Stimulated activated naive CD4-positive, alpha-beta T cell treated with Interleukin-2 at 50 U/mL for 16 hours (primary cell): ENCODE data around the gene PNLIPRP2.

ENCODE experiments used
- DNase-seq: peaks from one replicate; lab custom pipeline; 2025; lab: John Stamatoyannopoulos, UW

The PNLIPRP2 gene

DNA sequence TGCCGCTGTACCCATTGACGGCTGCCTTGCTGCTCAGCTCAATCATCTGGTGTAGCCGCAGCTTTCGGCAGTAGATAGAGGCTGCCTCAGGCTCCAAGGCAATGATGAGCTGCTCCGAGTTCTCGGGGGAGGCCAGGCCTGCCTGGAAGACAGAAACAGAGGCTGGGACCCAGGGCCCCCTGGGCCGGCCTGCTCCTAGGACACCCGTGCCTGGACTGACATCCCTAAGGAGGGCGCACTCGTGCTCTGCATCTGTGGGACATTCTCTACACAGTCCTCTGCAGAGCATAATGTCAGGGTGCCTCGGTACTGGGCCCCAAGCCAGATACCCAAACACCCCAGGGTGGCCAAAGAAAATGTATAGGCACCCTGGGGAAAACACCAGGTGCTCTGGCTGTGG lies 63.1 kb downstream of the PNLIPRP2 start:
- no peak for DNase-seq

- DNase-seq, result no peak
Observed at GRCh38 chr10:116684781-116685180, 64.0 kb downstream of the PNLIPRP2 start.

DNA sequence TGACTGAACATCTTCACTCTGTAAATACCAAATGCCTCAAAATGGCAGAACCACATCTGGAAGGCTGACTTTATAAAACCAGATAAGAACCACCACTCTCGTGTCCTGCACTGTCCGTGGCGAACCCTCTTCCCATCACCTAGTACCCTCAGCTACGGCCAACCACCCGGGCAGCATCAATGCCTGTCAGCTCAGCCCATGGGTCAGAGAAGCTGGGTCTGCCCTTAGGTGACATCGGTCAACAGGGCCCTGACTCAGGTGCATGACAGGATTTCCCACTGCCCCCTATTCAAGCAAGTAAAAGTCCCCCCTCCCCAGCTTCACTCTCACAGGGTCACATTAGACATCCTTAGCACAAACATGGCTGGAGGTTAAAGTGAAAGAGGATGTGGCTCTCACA lies 65.1 kb downstream of the PNLIPRP2 start:
- DNase-seq, result no peak

GRCh38 chr10:116686632-116687031 lies 65.9 kb downstream of the PNLIPRP2 start:
- no peak for DNase-seq

DNA sequence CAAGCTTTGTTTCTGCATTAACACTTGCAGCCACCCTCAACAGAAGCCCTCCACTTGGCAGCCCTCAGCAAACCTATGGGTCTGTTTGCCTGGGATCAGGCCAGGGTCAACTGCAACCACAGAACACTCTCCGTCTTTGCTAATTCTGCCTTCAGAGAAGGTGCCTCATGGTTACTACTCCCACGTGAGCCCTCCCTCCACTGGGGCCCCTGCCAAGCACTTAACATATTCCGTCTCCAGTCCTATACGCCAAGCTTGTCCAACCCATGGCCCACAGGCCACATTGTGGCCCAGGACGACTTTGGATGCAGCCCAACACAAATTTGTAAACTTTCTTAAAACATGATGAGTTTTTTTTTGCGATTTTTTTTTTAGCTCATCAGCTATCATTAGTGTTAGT lies 66.9 kb downstream of the PNLIPRP2 start:
- no peak for DNase-seq

GRCh38 chr10:116688241-116688711 lies 67.5 kb downstream of the PNLIPRP2 start:
- DNase-seq, result no peak

GRCh38 chr10:116688741-116689495 lies 68.2 kb downstream of the PNLIPRP2 start:
- no peak for DNase-seq

DNA sequence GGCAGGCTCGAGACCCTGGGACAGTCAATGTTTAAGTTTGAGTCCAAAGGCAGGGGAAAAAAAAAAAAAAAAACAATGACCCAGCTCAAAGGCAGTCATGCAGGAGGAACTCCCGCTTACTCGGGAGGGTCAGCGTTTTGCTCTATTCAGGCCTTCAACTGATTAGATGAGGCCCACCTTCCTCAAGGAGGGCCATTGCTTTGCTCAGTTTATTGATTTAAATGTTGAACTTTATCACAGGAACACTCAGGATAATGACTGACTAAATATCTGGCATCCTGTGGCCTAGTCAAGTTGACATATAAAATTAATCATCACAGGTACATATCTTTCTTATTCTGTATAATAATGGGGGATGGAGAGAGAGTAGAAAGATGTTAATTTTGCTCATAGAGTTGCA lies 69.0 kb downstream of the PNLIPRP2 start:
- no peak for DNase-seq

- no peak for DNase-seq
Observed at GRCh38 chr10:116690356-116691322, 69.9 kb downstream of the PNLIPRP2 start.

DNA sequence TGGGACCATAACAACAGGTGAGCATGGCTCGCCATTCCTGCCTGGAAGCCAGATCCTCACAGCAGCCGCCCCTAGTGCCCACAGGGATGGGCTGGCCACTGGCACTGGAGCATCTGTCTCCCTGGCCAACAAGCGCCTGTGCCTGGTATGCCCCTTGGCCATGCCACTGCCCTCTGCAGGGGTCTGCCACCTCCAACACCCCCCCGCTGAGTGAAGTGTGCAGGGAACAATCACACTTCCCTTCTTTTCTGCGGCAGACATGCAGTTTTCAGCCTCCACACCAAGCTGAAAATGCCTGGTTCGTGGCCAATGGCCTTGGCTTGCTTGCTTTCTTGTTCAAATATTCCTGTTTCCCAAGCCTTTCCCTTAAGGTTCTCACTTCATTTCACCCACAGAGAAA lies 70.9 kb downstream of the PNLIPRP2 start:
- DNase-seq, result no peak

- no peak for DNase-seq
Observed at GRCh38 chr10:116692225-116692624, 71.5 kb downstream of the PNLIPRP2 start.

DNA sequence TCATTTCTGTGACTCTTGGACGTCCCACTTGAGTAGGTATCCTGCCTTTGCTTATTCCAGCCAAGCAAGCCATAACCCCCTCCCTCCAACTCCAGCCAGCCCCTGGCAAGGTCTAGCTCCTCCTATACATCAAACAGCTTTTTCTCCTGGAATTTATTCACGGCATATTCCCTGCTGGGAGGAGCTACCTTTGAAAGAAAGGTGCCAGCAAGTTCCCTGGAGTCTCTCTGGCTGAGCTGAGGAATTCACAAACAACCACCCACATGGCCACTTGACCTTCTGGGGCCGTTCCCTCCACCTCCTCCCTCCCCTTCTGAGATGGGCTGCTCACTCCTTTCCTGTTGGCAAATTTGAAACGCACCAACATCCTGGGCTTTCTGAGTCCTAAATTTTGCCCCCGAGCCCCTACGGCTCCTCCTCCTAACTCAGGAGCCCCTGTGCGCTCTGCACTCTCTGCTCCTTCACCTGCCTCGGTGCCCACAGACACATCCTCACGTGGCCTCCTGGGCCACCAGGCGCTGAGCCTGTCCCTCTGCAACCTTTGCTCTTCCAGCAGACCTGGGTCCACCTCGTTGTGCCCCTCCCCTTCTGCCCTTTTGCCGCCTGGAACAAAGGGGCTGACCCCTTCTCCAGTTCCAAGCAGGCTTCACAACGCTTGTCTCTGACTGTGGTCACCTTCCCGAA lies 73.6 kb downstream of the PNLIPRP2 start:
- no peak for DNase-seq
